GM23338 (cell line): ENCODE results near the gene TNKS2. TPM values are rescaled to one million over a fixed set of nuclear protein-coding genes. Genes with fewer than 3 reads are reported as not detected.

Source experiments
- ATAC-seq: fragments of 200-7000 bp; cut with Tn5 transposase; 3 replicates; pipeline ENCODE4 v1.9.1; 2020
- DNase-seq: peaks from one replicate; pipeline ENCODE4 v3.0.0-alpha.2; 2015; ENCODE audit warnings: low spot score
- H2AFZ ChIP-seq: fragments of 200-600 bp; sonication (generic); 2 replicates; pipeline ENCODE4 v1.8.0; 2016; ENCODE audit warnings: antibody characterized with exemption, mild to moderate bottlenecking, moderate library complexity
- H3F3A ChIP-seq: fragments of 200-600 bp; sonication (generic); replicated peaks from 2 replicates; pipeline ENCODE4 v1.8.0; 2017; ENCODE audit warnings: antibody characterized with exemption, mixed run types, low read depth
- H3K27ac ChIP-seq: fragments of 200-600 bp; sonication (generic); 2 replicates; pipeline ENCODE4 v1.6.1; 2016; ENCODE audit warnings: low read depth
- H3K27me3 ChIP-seq: fragments of 200-600 bp; sonication (generic); 2 replicates; pipeline ENCODE4 v1.8.0; 2016; ENCODE audit warnings: mild to moderate bottlenecking, mixed run types, moderate library complexity; ENCODE audit not compliant: insufficient read depth
- H3K36me3 ChIP-seq: fragments of 200-600 bp; sonication (generic); 2 replicates; pipeline ENCODE4 v1.8.0; 2016; ENCODE audit warnings: mild to moderate bottlenecking; ENCODE audit not compliant: insufficient read depth
- H3K4me1 ChIP-seq: fragments of 200-600 bp; sonication (generic); 2 replicates; pipeline ENCODE4 v1.8.0; 2016; ENCODE audit warnings: mild to moderate bottlenecking, moderate library complexity; ENCODE audit not compliant: insufficient read depth
- H3K4me2 ChIP-seq: fragments of 200-600 bp; sonication (generic); 2 replicates; pipeline ENCODE4 v1.7.1; 2017; ENCODE audit warnings: mixed run types
- H3K4me3 ChIP-seq: fragments of 200-600 bp; sonication (generic); 2 replicates; pipeline ENCODE4 v1.6.1; 2016; ENCODE audit warnings: mixed run types
- H3K79me2 ChIP-seq: fragments of 200-600 bp; sonication (generic); replicated peaks from 2 replicates; pipeline ENCODE4 v1.8.0; 2017; ENCODE audit warnings: mild to moderate bottlenecking; ENCODE audit not compliant: insufficient read depth
- H3K9me2 ChIP-seq: fragments of 200-600 bp; sonication (generic); 2 replicates; pipeline ENCODE4 v1.8.0; 2017; ENCODE audit not compliant: insufficient read depth
- H4K20me1 ChIP-seq: fragments of 200-600 bp; sonication (generic); replicated peaks from 2 replicates; pipeline ENCODE4 v1.8.0; 2017; ENCODE audit warnings: mild to moderate bottlenecking; ENCODE audit not compliant: insufficient read depth
- H3K27ac Mint-ChIP-seq: 2 replicates; pipeline ENCODE4 v1.8.0; 2020; ENCODE audit warnings: inconsistent platforms, mild to moderate bottlenecking, moderate library complexity, mixed read lengths
- H3K27me3 Mint-ChIP-seq: 3 replicates; pipeline ENCODE4 v1.8.0; 2022; ENCODE audit warnings: low read depth, mild to moderate bottlenecking, moderate library complexity, mixed read lengths, inconsistent platforms; ENCODE audit not compliant: insufficient read depth, poor library complexity
- H3K36me3 Mint-ChIP-seq: 3 replicates; pipeline ENCODE4 v1.8.0; 2021; ENCODE audit warnings: low read depth, mild to moderate bottlenecking, inconsistent platforms, moderate library complexity, mixed read lengths
- H3K4me1 Mint-ChIP-seq: 3 replicates; pipeline ENCODE4 v1.8.0; 2020; ENCODE audit warnings: mild to moderate bottlenecking, inconsistent platforms, mixed read lengths
- H3K4me3 Mint-ChIP-seq: 3 replicates; pipeline ENCODE4 v1.8.0; 2021; ENCODE audit warnings: moderate library complexity, mild to moderate bottlenecking, inconsistent platforms, mixed read lengths
- H3K9me3 Mint-ChIP-seq: 3 replicates; pipeline ENCODE4 v1.8.0; 2020; ENCODE audit warnings: moderate library complexity, mild to moderate bottlenecking, inconsistent platforms, mixed read lengths
- CREB1 ChIP-seq: fragments of 250-450 bp; sonication (Bioruptor Pico); IDR thresholded peaks from 2 replicates; pipeline ENCODE4 v1.5.0; 2020; ENCODE audit warnings: low read depth, mild to moderate bottlenecking, moderate library complexity
- CTCF ChIP-seq, 2 experiments: fragments of 200-600 bp in 1 of 2; sonication (generic) in 1 of 2; conservative IDR thresholded peaks; 2 replicates each; pipeline versions ENCODE4 v1.5.1 to v1.6.1; 2016 to 2017; ENCODE audit warnings: antibody characterized with exemption in 2 of 2, low read depth in 2 of 2, mild to moderate bottlenecking in 2 of 2, moderate library complexity in 1 of 2
- ETS1 ChIP-seq: IDR thresholded peaks from 2 replicates; pipeline ENCODE4 v1.6.1; 2016; ENCODE audit warnings: antibody characterized with exemption
- EZH2 ChIP-seq: fragments of 200-600 bp; sonication (generic); IDR thresholded peaks from one replicate; pipeline ENCODE4 v1.8.0; 2017; ENCODE audit warnings: antibody characterized with exemption, mild to moderate bottlenecking, low read depth; ENCODE audit not compliant: unreplicated experiment
- EZH2phosphoT487 ChIP-seq: fragments of 200-600 bp; sonication (generic); IDR thresholded peaks from one replicate; pipeline ENCODE4 v1.8.1; 2018; ENCODE audit warnings: antibody characterized with exemption; ENCODE audit not compliant: unreplicated experiment
- JUNB ChIP-seq: IDR thresholded peaks from one replicate; pipeline ENCODE4 v1.6.1; 2016; ENCODE audit warnings: antibody characterized with exemption; ENCODE audit not compliant: unreplicated experiment
- NANOG ChIP-seq: IDR thresholded peaks from 2 replicates; pipeline ENCODE4 v1.6.1; 2016; ENCODE audit warnings: antibody characterized with exemption, borderline replicate concordance
- POLR2AphosphoS5 ChIP-seq: IDR thresholded peaks from 2 replicates; pipeline ENCODE4 v1.6.1; 2016; ENCODE audit warnings: antibody characterized with exemption, low read depth
- REST ChIP-seq: IDR thresholded peaks from one replicate; pipeline ENCODE4 v1.6.1; 2018; ENCODE audit warnings: antibody characterized with exemption; ENCODE audit not compliant: unreplicated experiment
- STAT1 ChIP-seq: IDR thresholded peaks from one replicate; pipeline ENCODE4 v1.6.1; 2016; ENCODE audit warnings: antibody characterized with exemption; ENCODE audit not compliant: unreplicated experiment
- ZNF114 ChIP-seq: fragments of 250-450 bp; sonication (Bioruptor Pico); IDR thresholded peaks from 2 replicates; pipeline ENCODE4 v1.5.0; 2020; ENCODE audit warnings: mild to moderate bottlenecking, moderate library complexity
- ZNF331 ChIP-seq: fragments of 250-450 bp; sonication (Bioruptor Pico); IDR thresholded peaks from 2 replicates; pipeline ENCODE4 v1.5.0; 2020; ENCODE audit warnings: low read depth, mild to moderate bottlenecking, moderate library complexity
- ZNF462 ChIP-seq: fragments of 250-450 bp; sonication (Bioruptor Pico); IDR thresholded peaks from 2 replicates; pipeline ENCODE4 v1.5.0; 2020; ENCODE audit warnings: mild to moderate bottlenecking, moderate library complexity
- polyA plus RNA-seq: library from polyadenylated mRNA; unstranded; fragments of >200 nt; fragmentation: Nextera tagmentation; extraction: Ambion mirVana; gene quantifications from 2 replicates; pipeline ENCODE4 v1.2.1, GENCODE V29; 2016
- total RNA-seq: library from RNA; depleted of rRNA; stranded (reverse); fragments of >200 nt; shearing (Covaris generic); gene quantifications from 2 replicates; pipeline ENCODE4 v1.2.3, GENCODE V29; 2014

TNKS2 gene
- total and polyA plus RNA-seq, 2 experiments from 2014 or later = 23.5 to 85.5 TPM

- Histone ChIP-seq H3K27ac (no peak overlapping the region), H3K4me1 (peaks cover 28% of the 10 kb centered on the region), H3K79me2 (no peaks in the 10 kb centered on the region), H3K4me3 (no peak overlapping the region), H3K4me2 (no peak overlapping the region), H4K20me1 (no peaks in the 10 kb centered on the region), H3F3A (no peaks in the 10 kb centered on the region), H3K9me2 (peaks cover 9% of the 10 kb centered on the region; the same call in 1 of the 2 replicates), H3K27me3 (no peaks in the 10 kb centered on the region), H3K36me3 (no peaks in the 10 kb centered on the region), H2AFZ (no peak overlapping the region)
- TF ChIP-seq EZH2 = no peak
- no peak for TF ChIP-seq JUNB
- no peak for TF ChIP-seq ZNF331
- no peak for TF ChIP-seq CTCF (conservative IDR thresholded peaks at IDR 0.05; ENCODE audit: low read depth in 2 of 2)
- no peak for TF ChIP-seq POLR2AphosphoS5
- TF ChIP-seq NANOG = no peak
- TF ChIP-seq EZH2phosphoT487 = no peak
- no peak for TF ChIP-seq ETS1
- TF ChIP-seq ZNF462 = no peak
- no peak for TF ChIP-seq REST
- TF ChIP-seq STAT1 = no peak
- no peak for TF ChIP-seq ZNF114 (CRISPR knock-in tag)
- no peak for TF ChIP-seq CREB1 (CRISPR knock-in tag)
- Mint-ChIP-seq H3K9me3 (no peaks in the 10 kb centered on the region), H3K27ac (no peak overlapping the region), H3K27me3 (peaks cover 1% of the 10 kb centered on the region), H3K4me3 (no peak overlapping the region), H3K4me1 (peaks cover 33% of the 10 kb centered on the region), H3K36me3 (no peaks in the 10 kb centered on the region)
- no peak for DNase-seq
- no peak for ATAC-seq
Measured at GRCh38 chr10:91785830-91786229, 12.4 kb upstream of the TNKS2 start.
